CD4-positive, alpha-beta T cell (primary cell): ENCODE results near the gene IL13RA2. TPM values are rescaled to one million over a fixed set of nuclear protein-coding genes. Genes with fewer than 3 reads are reported as not detected.

Source experiments
- ATAC-seq: fragments of 200-7000 bp; cut with Tn5 transposase; one replicate; pipeline ENCODE4 v1.10.0; 2022; ENCODE audit warnings: mild to moderate bottlenecking; ENCODE audit not compliant: poor library complexity
- CTCF ChIA-PET: fragments of 350-600 bp; sonication (Branson Sonifier 250); formaldehyde crosslinking; loops from one replicate; lab custom pipeline; 2021; ENCODE audit warnings: antibody characterized with exemption, inconsistent platforms; lab: Charles Lee
- POLR2A ChIA-PET: fragments of 350-600 bp; sonication (Branson Sonifier 250); formaldehyde crosslinking; loops from one replicate; lab custom pipeline; 2021; ENCODE audit warnings: antibody characterized with exemption, inconsistent platforms; lab: Charles Lee
- DNase-seq, 14 experiments: peaks; one replicate each; pipeline ENCODE4 v3.0.0-alpha.2; 2013 to 2020; ENCODE audit warnings: mixed read lengths in 2 of 14
- H3K27ac ChIP-seq, 2 donors: one replicate each; pipeline versions ENCODE4 v1.5.1 to v1.7.0; 2013; ENCODE audit warnings: low read length in 2 of 2, low read depth in 1 of 2, mild to moderate bottlenecking in 1 of 2
- H3K27me3 ChIP-seq, 2 experiments: 1 replicate in 1 of 2; 2 replicates in 1 of 2; pipeline versions ENCODE4 v1.6.1 to v1.7.0; 2013; ENCODE audit warnings: low read length in 2 of 2, control low read depth in 1 of 2, mild to moderate bottlenecking in 1 of 2, moderate library complexity in 1 of 2; ENCODE audit not compliant: insufficient read depth in 2 of 2, control insufficient read depth in 1 of 2
- H3K36me3 ChIP-seq: one replicate; pipeline ENCODE4 v1.6.1; 2013; ENCODE audit warnings: low read length, control low read depth; ENCODE audit not compliant: insufficient read depth
- H3K4me1 ChIP-seq: one replicate; pipeline ENCODE4 v1.6.1; 2013; ENCODE audit warnings: low read length, control low read depth; ENCODE audit not compliant: insufficient read depth
- H3K4me3 ChIP-seq: one replicate; pipeline ENCODE4 v1.5.1; 2013; ENCODE audit warnings: mild to moderate bottlenecking, low read length, moderate library complexity
- H3K9me3 ChIP-seq, 2 experiments: 1 replicate in 1 of 2; 2 replicates in 1 of 2; pipeline versions ENCODE4 v1.6.1 to v1.7.0; 2013; ENCODE audit warnings: low read length in 2 of 2, mild to moderate bottlenecking in 2 of 2, control low read depth in 1 of 2, moderate library complexity in 1 of 2; ENCODE audit not compliant: control insufficient read depth in 1 of 2, insufficient read depth in 1 of 2
- H3K27ac Mint-ChIP-seq: one replicate; pipeline ENCODE4 v1.8.0; 2020; ENCODE audit warnings: mixed read lengths
- H3K27me3 Mint-ChIP-seq: one replicate; pipeline ENCODE4 v1.8.0; 2021; ENCODE audit warnings: mixed read lengths
- H3K36me3 Mint-ChIP-seq: one replicate; pipeline ENCODE4 v1.8.0; 2021; ENCODE audit warnings: low read depth, mixed read lengths
- H3K4me1 Mint-ChIP-seq: one replicate; pipeline ENCODE4 v1.8.0; 2021; ENCODE audit warnings: low read depth, mixed read lengths
- H3K4me3 Mint-ChIP-seq: one replicate; pipeline ENCODE4 v1.8.0; 2020; ENCODE audit warnings: mild to moderate bottlenecking, mixed read lengths
- H3K9me3 Mint-ChIP-seq: one replicate; pipeline ENCODE4 v1.8.0; 2020; ENCODE audit warnings: mixed read lengths
- intact Hi-C, 2 experiments: fragments of 100-400 bp; cut with DNase I in 1 of 2; cut with micrococcal nuclease in 1 of 2; formaldehyde crosslinking; loops; one replicate each; pipeline versions ENCODE4 v1.15.1 to v1.9.0; 2023 to 2025; cut with DNase I, micrococcal nuclease
- total RNA-seq, 174 experiments: library from RNA in 2 of 174; stranded (reverse) in 2 of 174; gene quantifications; one replicate each; pipeline ENCODE4 v1.2.3 and lab custom pipeline; 2021 to 2026
- TF ChIP-seq, protein P1 (sequence below): fragments of 200-600 bp; IDR thresholded peaks from one replicate; pipeline ENCODE4 v1.8.0; 2022; ENCODE audit warnings: antibody characterized with exemption, mild to moderate bottlenecking

Gene IL13RA2
- total RNA-seq, 2 experiments from 2014 or later, result not detected

GRCh38 chrX:114985967-114986592 lies 31.3 kb downstream of the IL13RA2 start:
- Histone ChIP-seq H3K9me3 (no peaks in the 10 kb centered on the region), H3K4me3 (no peak overlapping the region), H3K36me3 (no peaks in the 10 kb centered on the region), H3K27ac (no peak overlapping the region), H3K4me1 (no peaks in the 10 kb centered on the region), H3K27me3 (no peaks in the 10 kb centered on the region)
- Mint-ChIP-seq H3K27ac (no peak overlapping the region), H3K27me3 (no peaks in the 10 kb centered on the region), H3K9me3 (no peaks in the 10 kb centered on the region), H3K4me1 (no peaks in the 10 kb centered on the region), H3K4me3 (no peak overlapping the region), H3K36me3 (no peaks in the 10 kb centered on the region)
- ATAC-seq (no peak), DNase-seq (no peak)
- intact Hi-C loops, result no loop called here
- TF ChIP-seq, protein P1, sequence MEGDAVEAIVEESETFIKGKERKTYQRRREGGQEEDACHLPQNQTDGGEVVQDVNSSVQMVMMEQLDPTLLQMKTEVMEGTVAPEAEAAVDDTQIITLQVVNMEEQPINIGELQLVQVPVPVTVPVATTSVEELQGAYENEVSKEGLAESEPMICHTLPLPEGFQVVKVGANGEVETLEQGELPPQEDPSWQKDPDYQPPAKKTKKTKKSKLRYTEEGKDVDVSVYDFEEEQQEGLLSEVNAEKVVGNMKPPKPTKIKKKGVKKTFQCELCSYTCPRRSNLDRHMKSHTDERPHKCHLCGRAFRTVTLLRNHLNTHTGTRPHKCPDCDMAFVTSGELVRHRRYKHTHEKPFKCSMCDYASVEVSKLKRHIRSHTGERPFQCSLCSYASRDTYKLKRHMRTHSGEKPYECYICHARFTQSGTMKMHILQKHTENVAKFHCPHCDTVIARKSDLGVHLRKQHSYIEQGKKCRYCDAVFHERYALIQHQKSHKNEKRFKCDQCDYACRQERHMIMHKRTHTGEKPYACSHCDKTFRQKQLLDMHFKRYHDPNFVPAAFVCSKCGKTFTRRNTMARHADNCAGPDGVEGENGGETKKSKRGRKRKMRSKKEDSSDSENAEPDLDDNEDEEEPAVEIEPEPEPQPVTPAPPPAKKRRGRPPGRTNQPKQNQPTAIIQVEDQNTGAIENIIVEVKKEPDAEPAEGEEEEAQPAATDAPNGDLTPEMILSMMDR, result no peak
- ChIA-PET POLR2A (no interaction called here), CTCF (no interaction called here)

DNA sequence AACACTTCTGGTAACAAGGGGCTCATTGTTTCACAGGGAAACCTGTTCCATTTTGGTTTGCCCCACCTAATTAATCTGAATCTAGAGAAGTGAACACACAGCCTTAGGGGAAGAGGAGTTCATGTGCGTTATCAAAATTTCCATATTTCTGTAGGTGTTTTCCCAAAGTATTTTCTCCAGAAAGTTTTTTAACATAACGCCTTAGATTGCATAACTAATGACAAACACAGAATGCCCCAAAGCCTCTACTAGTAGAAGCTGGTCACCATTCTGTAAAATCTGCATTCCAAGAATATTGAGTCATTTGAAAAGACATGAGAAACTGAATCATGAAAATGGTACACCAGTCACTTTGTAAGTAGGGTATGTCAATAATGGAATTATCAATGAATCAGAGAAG lies 41.1 kb downstream of the IL13RA2 start:
- no peaks in the 10 kb centered on the region for H3K36me3 ChIP-seq
- intact Hi-C loops, result no loop called here
- Mint-ChIP-seq H3K27me3 (no peaks in the 10 kb centered on the region), H3K36me3 (no peaks in the 10 kb centered on the region), H3K4me3 (no peak overlapping the region), H3K4me1 (no peaks in the 10 kb centered on the region), H3K27ac (no peak overlapping the region), H3K9me3 (no peaks in the 10 kb centered on the region)
- POLR2A ChIA-PET, result no interaction called here
- CTCF ChIA-PET, result no interaction called here
- H3K4me3 ChIP-seq, result no peak overlapping the region
- H3K27ac ChIP-seq, result no peak overlapping the region
- TF ChIP-seq, protein P1, result no peak
- ATAC-seq (no peak), DNase-seq (no peak)
- H3K9me3 ChIP-seq, result no peaks in the 10 kb centered on the region
- no peaks in the 10 kb centered on the region for H3K4me1 ChIP-seq
- H3K27me3 ChIP-seq, result no peaks in the 10 kb centered on the region

DNA sequence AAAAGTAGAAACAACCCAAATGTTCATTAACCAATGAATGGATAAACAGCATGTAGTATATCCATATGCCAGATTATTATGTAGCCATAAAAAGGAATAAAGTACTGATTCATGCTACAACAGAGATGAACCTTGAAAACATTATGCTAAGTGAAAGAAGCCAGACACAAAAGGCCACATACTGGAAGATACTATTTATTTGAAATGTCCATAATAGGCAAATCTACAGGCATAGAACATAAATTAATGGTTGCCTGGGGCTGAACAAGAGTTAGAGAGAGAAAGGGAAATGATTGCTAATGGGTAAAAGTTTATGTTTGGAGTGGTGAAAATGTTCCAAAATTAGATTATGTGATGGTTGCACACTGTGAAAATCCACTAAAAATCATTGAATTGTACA lies 44.4 kb downstream of the IL13RA2 start:
- Mint-ChIP-seq H3K4me1 (no peaks in the 10 kb centered on the region), H3K36me3 (no peaks in the 10 kb centered on the region), H3K4me3 (no peak overlapping the region), H3K9me3 (no peaks in the 10 kb centered on the region), H3K27ac (no peak overlapping the region), H3K27me3 (no peaks in the 10 kb centered on the region)
- H3K27me3 ChIP-seq, result no peaks in the 10 kb centered on the region
- CTCF ChIA-PET, result no interaction called here
- DNase-seq (no peak), ATAC-seq (no peak)
- H3K36me3 ChIP-seq, result no peaks in the 10 kb centered on the region
- no peaks in the 10 kb centered on the region for H3K9me3 ChIP-seq
- H3K27ac ChIP-seq, result no peak overlapping the region
- intact Hi-C loops, result no loop called here
- TF ChIP-seq, protein P1, result no peak
- POLR2A ChIA-PET, result no interaction called here
- H3K4me3 ChIP-seq, result no peak overlapping the region
- H3K4me1 ChIP-seq, result no peaks in the 10 kb centered on the region
